Gastrocnemius medialis (tissue), 4 donors: ENCODE results near the gene TTC3. TPM values are rescaled to one million over a fixed set of nuclear protein-coding genes. Genes with fewer than 3 reads are reported as not detected.

Source experiments
- ATAC-seq, 2 donors: fragments of 150-250 bp; one replicate each; pipeline ENCODE4 v1.9.1; 2016
- DNase-seq, 2 donors: peaks; one replicate each; pipeline ENCODE4 v3.0.0-alpha.2; 2019
- H3K27ac ChIP-seq, 4 donors: fragments of 200-600 bp; sonication (generic); 1 replicate in 1 of 4; 2 replicates in 3 of 4; pipeline ENCODE4 v1.5.1; 2016 to 2018; ENCODE audit warnings: mild to moderate bottlenecking in 2 of 4, moderate library complexity in 1 of 4
- H3K27me3 ChIP-seq, 3 donors: fragments of 200-600 bp; sonication (generic) in 2 of 3; 1 replicate in 1 of 3; 2 replicates in 2 of 3; pipeline versions ENCODE4 v1.5.1 to v1.6.0; 2016 to 2019; ENCODE audit warnings: mild to moderate bottlenecking in 1 of 3, moderate library complexity in 1 of 3
- H3K36me3 ChIP-seq, 2 donors: fragments of 200-600 bp; sonication (generic) in 1 of 2; one replicate each; pipeline ENCODE4 v1.5.1; 2017 to 2018
- H3K4me1 ChIP-seq, 2 donors: fragments of 200-600 bp; sonication (generic) in 1 of 2; one replicate each; pipeline ENCODE4 v1.5.1; 2016 to 2017; ENCODE audit warnings: mild to moderate bottlenecking in 2 of 2
- H3K4me3 ChIP-seq, 4 donors: fragments of 200-600 bp; sonication (generic) in 3 of 4; 1 replicate in 1 of 4; 2 replicates in 3 of 4; pipeline ENCODE4 v1.5.1; 2016 to 2019; ENCODE audit warnings: mild to moderate bottlenecking in 2 of 4
- H3K9me3 ChIP-seq, 3 donors: fragments of 200-600 bp; sonication (generic) in 2 of 3; 1 replicate in 1 of 3; 2 replicates in 2 of 3; pipeline ENCODE4 v1.5.1; 2016 to 2019
- POLR2A ChIP-seq, 2 donors: fragments of 450-650 bp; IDR thresholded peaks; one replicate each; pipeline ENCODE4 v1.6.1; 2017; ENCODE audit warnings: antibody characterized with exemption in 2 of 2, mild to moderate bottlenecking in 2 of 2, moderate library complexity in 2 of 2
- in situ Hi-C, 4 donors: fragments of 200-750 bp; cut with MboI; loops; one replicate each; pipeline versions ENCODE4 v1.15.0 to v1.8.0; 2017; ENCODE audit warnings: low sequenced_read_pairs in 4 of 4
- intact Hi-C: fragments of 100-400 bp; cut with DNase I; formaldehyde crosslinking; loops from one replicate; pipeline ENCODE4 v1.15.1; 2023; ENCODE audit warnings: low total_unique reads
- total RNA-seq, 4 donors: library from RNA; depleted of rRNA; stranded (reverse); fragments of >200 nt; gene quantifications; one replicate each; pipeline versions ENCODE4 v1.1.0 to v1.2.3, GENCODE V29; 2016
- TF ChIP-seq, protein P1 (sequence below), 5 experiments: fragments of 450-650 bp in 3 of 5; fragments of 200-600 bp in 2 of 5; sonication (generic) in 2 of 5; IDR thresholded peaks in 4 of 5; conservative IDR thresholded peaks in 1 of 5; 1 replicate in 4 of 5; 2 replicates in 1 of 5; pipeline ENCODE4 v1.5.1; 2016 to 2019; ENCODE audit warnings: antibody characterized with exemption in 5 of 5, mild to moderate bottlenecking in 3 of 5, moderate library complexity in 3 of 5

The TTC3 gene
- total RNA-seq, 4 donors from 2014 or later, result 39.5 to 71.6 (median 44.1) TPM

DNA sequence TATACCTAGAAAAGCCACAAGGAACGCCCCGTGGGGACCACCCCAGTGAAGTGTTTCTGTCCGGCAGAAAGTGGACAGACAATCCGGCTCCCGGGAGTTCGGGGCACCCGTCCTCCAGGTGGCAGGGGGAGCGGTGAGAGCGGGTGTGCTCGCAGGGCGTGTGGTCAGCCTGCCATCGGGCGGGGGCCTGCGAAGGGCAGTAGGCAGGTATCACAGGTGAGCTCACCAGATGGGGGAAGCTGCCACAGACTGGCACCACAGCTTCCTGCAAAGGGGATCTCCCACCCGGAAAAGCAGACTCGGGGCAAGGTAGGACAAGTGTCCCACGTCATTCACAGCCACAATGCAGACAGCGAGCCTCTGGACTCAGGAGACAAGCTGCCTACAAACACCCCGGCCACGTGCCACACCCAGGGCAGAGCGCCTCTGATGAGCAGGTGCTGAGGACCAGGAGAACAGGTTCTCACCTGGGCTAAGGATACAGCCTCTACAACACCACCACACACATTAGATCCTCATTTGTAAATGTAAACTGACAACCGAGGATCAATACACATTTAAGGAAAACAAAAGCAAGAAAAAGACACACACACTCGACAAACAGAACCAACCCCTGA lies 157.7 kb downstream of the TTC3 start:
- intact Hi-C loops, result no loop called here
- H3K9me3 ChIP-seq, result no peaks in the 10 kb centered on the region
- H3K27me3 ChIP-seq, result no peaks in the 10 kb centered on the region
- H3K36me3 ChIP-seq, result peaks cover 0 to 77% of the 10 kb centered on the region in 2 donors
- TF ChIP-seq, protein P1, sequence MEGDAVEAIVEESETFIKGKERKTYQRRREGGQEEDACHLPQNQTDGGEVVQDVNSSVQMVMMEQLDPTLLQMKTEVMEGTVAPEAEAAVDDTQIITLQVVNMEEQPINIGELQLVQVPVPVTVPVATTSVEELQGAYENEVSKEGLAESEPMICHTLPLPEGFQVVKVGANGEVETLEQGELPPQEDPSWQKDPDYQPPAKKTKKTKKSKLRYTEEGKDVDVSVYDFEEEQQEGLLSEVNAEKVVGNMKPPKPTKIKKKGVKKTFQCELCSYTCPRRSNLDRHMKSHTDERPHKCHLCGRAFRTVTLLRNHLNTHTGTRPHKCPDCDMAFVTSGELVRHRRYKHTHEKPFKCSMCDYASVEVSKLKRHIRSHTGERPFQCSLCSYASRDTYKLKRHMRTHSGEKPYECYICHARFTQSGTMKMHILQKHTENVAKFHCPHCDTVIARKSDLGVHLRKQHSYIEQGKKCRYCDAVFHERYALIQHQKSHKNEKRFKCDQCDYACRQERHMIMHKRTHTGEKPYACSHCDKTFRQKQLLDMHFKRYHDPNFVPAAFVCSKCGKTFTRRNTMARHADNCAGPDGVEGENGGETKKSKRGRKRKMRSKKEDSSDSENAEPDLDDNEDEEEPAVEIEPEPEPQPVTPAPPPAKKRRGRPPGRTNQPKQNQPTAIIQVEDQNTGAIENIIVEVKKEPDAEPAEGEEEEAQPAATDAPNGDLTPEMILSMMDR (IDR thresholded peaks at IDR 0.05 in 4 of 5, conservative IDR thresholded peaks at IDR 0.05 in 1 of 5), result no peak
- TF ChIP-seq POLR2A (IDR thresholded peaks at IDR 0.05), result no peak
- ATAC-seq, result no peak
- H3K4me3 ChIP-seq, result no peak overlapping the region
- no peak overlapping the region for H3K27ac ChIP-seq
- in situ Hi-C loops, result no loop called here
- no peak for DNase-seq
- H3K4me1 ChIP-seq, result no peaks in the 10 kb centered on the region

DNA sequence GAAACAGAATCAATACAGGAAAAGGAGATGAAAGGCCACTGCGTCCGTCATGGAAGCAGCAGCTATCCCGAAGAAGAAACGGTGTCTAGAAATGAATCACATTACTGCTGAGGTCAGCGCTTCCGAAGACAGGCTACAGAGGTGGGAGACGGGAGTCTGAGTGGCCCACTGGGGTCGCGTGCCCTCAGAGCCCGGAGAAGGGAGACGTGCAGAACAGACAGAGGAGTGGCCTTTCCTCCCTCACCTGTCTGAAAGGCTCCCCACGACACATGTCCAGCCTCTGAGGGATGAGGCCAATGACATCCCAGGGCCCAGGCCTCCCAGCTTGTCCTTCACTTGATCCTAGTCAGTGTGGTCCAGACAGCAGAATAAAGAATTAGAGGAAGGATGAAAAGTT lies 158.2 kb downstream of the TTC3 start:
- Histone ChIP-seq H3K36me3 (peaks cover 0 to 76% of the 10 kb centered on the region in 2 donors), H3K4me3 (no peak overlapping the region), H3K9me3 (no peaks in the 10 kb centered on the region), H3K27ac (no peak overlapping the region), H3K4me1 (no peaks in the 10 kb centered on the region), H3K27me3 (no peaks in the 10 kb centered on the region)
- intact Hi-C loops, result no loop called here
- DNase-seq (no peak), ATAC-seq (no peak)
- TF ChIP-seq POLR2A (IDR thresholded peaks at IDR 0.05), result no peak
- TF ChIP-seq, protein P1 (IDR thresholded peaks at IDR 0.05 in 4 of 5, conservative IDR thresholded peaks at IDR 0.05 in 1 of 5), result no peak
- in situ Hi-C loops, result no loop called here

DNA sequence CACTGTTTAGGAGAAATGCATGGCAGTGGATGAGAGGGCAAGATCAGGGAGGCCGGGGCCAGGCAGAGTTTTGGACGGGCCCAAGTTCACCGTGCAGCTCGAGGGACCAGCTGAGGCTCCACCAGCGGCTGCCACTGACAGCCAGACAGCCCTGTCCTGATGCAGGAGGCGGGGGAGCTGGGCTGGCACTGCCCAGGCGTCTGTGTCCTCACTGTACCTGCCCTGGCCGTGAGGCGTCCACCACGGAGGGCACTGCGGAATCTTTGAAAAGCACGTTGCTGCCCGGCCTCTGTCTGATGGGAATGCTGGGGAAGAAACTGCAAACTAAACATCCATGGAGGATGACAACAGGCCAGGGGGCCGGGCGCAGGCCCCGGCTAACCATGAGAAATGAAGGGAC lies 158.6 kb downstream of the TTC3 start:
- no peaks in the 10 kb centered on the region for H3K27me3 ChIP-seq
- ATAC-seq (no peak), DNase-seq (no peak)
- in situ Hi-C loops, result no loop called here
- peaks cover 2 to 75% of the 10 kb centered on the region in 2 donors for H3K36me3 ChIP-seq
- no peaks in the 10 kb centered on the region for H3K4me1 ChIP-seq
- no peak overlapping the region for H3K27ac ChIP-seq
- no peak overlapping the region for H3K4me3 ChIP-seq
- no peaks in the 10 kb centered on the region for H3K9me3 ChIP-seq
- intact Hi-C loops, result no loop called here
- no peak for TF ChIP-seq POLR2A (IDR thresholded peaks at IDR 0.05)
- TF ChIP-seq, protein P1 (IDR thresholded peaks at IDR 0.05 in 4 of 5, conservative IDR thresholded peaks at IDR 0.05 in 1 of 5), result no peak

DNA sequence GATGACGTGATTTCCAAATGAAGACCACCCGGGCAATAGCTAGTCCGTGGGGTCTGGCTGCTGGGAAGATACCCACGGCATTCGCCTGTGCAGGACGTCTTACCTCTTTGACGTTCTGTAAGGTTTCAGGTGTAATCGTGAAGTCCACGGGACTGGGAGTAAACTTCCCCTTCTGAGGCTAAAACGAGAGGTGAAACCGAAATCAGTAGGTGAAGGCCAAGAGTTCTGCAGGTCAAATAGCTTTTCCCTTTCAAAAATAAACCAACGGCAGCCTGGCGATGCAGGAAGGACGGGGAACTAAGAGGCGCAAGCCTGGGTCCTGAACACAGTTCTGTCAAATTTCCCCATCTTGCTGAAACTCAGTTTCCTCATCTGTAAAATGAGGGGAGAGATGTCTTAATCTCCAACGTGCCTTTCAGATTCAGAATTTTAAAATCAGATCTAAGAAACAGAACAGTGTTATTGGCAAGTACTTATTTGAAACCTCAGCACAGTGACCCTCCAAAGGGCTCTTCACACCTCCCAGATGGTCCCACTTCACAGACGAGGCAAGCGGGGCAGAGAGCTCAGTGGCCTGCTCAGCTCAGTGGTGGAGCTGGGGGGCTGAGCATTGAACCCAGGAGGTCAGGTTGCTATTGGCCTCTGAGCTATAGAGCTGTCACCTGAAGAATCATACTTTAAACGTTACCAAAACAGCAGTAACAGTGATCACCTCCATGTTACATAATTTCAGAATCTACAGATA lies 159.4 kb downstream of the TTC3 start:
- Histone ChIP-seq H3K36me3 (peaks cover 6 to 71% of the 10 kb centered on the region in 2 donors), H3K27ac (no peak overlapping the region), H3K4me3 (no peak overlapping the region), H3K9me3 (no peaks in the 10 kb centered on the region), H3K27me3 (no peaks in the 10 kb centered on the region), H3K4me1 (no peaks in the 10 kb centered on the region)
- intact Hi-C loops, result no loop called here
- DNase-seq (no peak), ATAC-seq (no peak)
- in situ Hi-C loops, result no loop called here
- no peak for TF ChIP-seq POLR2A (IDR thresholded peaks at IDR 0.05)
- TF ChIP-seq, protein P1 (IDR thresholded peaks at IDR 0.05 in 4 of 5, conservative IDR thresholded peaks at IDR 0.05 in 1 of 5), result no peak
